ENCODE measurements around the gene IQSEC1.

Gene IQSEC1

GRCh38 chr3:12910356-12911099 is 162.7 kb downstream of the IQSEC1 start:
- no peak for DNase-seq (ENCODE audit: low spot score)
- TF ChIP-seq, protein P1, sequence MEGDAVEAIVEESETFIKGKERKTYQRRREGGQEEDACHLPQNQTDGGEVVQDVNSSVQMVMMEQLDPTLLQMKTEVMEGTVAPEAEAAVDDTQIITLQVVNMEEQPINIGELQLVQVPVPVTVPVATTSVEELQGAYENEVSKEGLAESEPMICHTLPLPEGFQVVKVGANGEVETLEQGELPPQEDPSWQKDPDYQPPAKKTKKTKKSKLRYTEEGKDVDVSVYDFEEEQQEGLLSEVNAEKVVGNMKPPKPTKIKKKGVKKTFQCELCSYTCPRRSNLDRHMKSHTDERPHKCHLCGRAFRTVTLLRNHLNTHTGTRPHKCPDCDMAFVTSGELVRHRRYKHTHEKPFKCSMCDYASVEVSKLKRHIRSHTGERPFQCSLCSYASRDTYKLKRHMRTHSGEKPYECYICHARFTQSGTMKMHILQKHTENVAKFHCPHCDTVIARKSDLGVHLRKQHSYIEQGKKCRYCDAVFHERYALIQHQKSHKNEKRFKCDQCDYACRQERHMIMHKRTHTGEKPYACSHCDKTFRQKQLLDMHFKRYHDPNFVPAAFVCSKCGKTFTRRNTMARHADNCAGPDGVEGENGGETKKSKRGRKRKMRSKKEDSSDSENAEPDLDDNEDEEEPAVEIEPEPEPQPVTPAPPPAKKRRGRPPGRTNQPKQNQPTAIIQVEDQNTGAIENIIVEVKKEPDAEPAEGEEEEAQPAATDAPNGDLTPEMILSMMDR (IDR thresholded peaks at IDR 0.05; ENCODE audit: extremely low read depth, missing control alignments) = no peak

DNA sequence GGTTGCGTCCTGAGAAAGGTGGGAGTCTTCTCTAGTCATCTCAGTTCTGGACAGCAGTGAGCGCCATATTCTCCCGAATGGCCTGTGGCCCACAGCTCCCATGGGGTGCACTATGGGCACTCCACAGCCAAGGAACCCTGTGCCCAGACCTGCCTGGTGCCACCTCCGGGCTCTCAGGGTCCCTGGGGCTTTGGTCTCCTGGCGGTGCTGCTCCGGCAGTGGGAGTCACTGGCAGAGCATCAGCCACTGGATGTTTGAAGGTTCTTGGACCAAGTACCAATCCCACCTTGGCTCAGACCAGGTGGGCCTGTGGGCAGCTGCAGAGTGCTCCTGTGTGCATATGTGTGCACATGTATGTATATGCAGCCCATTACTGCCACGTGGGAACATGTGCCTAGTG is 163.5 kb downstream of the IQSEC1 start:
- TF ChIP-seq, protein P1 (IDR thresholded peaks at IDR 0.05; ENCODE audit: extremely low read depth, missing control alignments) = no peak
- no peak for DNase-seq (ENCODE audit: low spot score)

- no peak for DNase-seq (ENCODE audit: low spot score)
- TF ChIP-seq, protein P1 (IDR thresholded peaks at IDR 0.05; ENCODE audit: extremely low read depth, missing control alignments) = no peak
Measured at GRCh38 chr3:12908859-12909258, 164.4 kb downstream of the IQSEC1 start.

GRCh38 chr3:12908136-12908730 is 165.0 kb downstream of the IQSEC1 start:
- no peak for DNase-seq (ENCODE audit: low spot score)
- TF ChIP-seq, protein P1 (IDR thresholded peaks at IDR 0.05; ENCODE audit: extremely low read depth, missing control alignments) = no peak

GRCh38 chr3:12907729-12908128 is 165.5 kb downstream of the IQSEC1 start:
- no peak for DNase-seq (ENCODE audit: low spot score)

GRCh38 chr3:12907296-12907695 is 165.9 kb downstream of the IQSEC1 start:
- TF ChIP-seq, protein P1 (IDR thresholded peaks at IDR 0.05; ENCODE audit: extremely low read depth, missing control alignments) = no peak

More at GRCh38 chr3:12907729-12908128, 165.5 kb downstream of the IQSEC1 start:
- TF ChIP-seq, protein P1 (IDR thresholded peaks at IDR 0.05; ENCODE audit: extremely low read depth, missing control alignments) = no peak

DNA sequence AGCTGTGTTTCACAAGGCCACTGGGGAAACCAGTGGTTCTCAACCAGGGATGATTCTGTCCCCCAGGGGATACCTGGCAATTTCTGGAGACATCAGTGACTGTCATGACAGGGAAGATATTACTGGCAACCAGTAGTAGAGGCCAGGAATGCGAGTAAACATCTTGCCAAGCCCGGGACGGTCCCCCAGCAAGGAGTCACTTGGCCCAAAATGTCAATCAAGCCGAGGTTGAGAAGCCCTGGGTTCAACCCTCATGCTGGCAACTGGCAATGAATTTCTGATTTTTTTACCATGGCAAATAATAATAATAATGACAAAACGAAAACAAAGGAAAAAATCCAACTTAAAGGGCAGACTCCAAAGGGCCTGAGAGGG is 166.3 kb downstream of the IQSEC1 start:
- DNase-seq (ENCODE audit: low spot score) = no peak
- TF ChIP-seq, protein P1 (IDR thresholded peaks at IDR 0.05; ENCODE audit: extremely low read depth, missing control alignments) = no peak

More at GRCh38 chr3:12907296-12907695, 165.9 kb downstream of the IQSEC1 start:
- no peak for DNase-seq (ENCODE audit: low spot score)

All from GM20000 (cell line).